Osteoblast (primary cell): Measurements from ENCODE around the gene C2CD3. TPM values are rescaled to one million over a fixed set of nuclear protein-coding genes. Genes with fewer than 3 reads are reported as not detected.

Experiments
- DNase-seq: peaks from one replicate; pipeline ENCODE4 v3.0.0; 2011; ENCODE audit warnings: low spot score, mixed read lengths; ENCODE audit not compliant: insufficient read length; ENCODE audit errors: missing footprints
- H2AFZ ChIP-seq: 2 replicates; pipeline ENCODE4 v1.6.0; 2011; ENCODE audit warnings: mild to moderate bottlenecking, low read length
- H3K27ac ChIP-seq: 2 replicates; pipeline ENCODE4 v1.5.1; 2011; ENCODE audit warnings: mild to moderate bottlenecking, low read depth, low read length, moderate library complexity
- H3K27me3 ChIP-seq: 2 replicates; pipeline ENCODE4 v1.6.0; 2012; ENCODE audit warnings: mild to moderate bottlenecking, control low read depth, inconsistent platforms, low read length, moderate library complexity; ENCODE audit not compliant: insufficient read depth
- H3K36me3 ChIP-seq: 2 replicates; pipeline ENCODE4 v1.5.1; 2011; ENCODE audit warnings: mild to moderate bottlenecking, low read length, control low read depth, moderate library complexity; ENCODE audit not compliant: insufficient read depth
- H3K4me1 ChIP-seq: 2 replicates; pipeline ENCODE4 v1.5.1; 2011; ENCODE audit warnings: mild to moderate bottlenecking, low read length, control low read depth, moderate library complexity; ENCODE audit not compliant: insufficient read depth
- H3K4me2 ChIP-seq: 2 replicates; pipeline ENCODE4 v1.6.0; 2011; ENCODE audit warnings: mild to moderate bottlenecking, low read length; ENCODE audit not compliant: insufficient read depth
- H3K4me3 ChIP-seq: fragments of 200-600 bp; sonication (generic); 3 replicates; pipeline ENCODE4 v1.5.1; 2012; ENCODE audit warnings: mild to moderate bottlenecking, low read length, inconsistent platforms; ENCODE audit not compliant: insufficient read depth
- H3K79me2 ChIP-seq: 2 replicates; pipeline ENCODE4 v1.6.0; 2012; ENCODE audit warnings: mild to moderate bottlenecking, low read length, control low read depth, inconsistent platforms; ENCODE audit not compliant: insufficient read depth
- H3K9me3 ChIP-seq: 2 replicates; pipeline ENCODE4 v1.5.1; 2011; ENCODE audit warnings: low read depth, low read length, control low read depth
- H4K20me1 ChIP-seq: 2 replicates; pipeline ENCODE4 v1.6.0; 2012; ENCODE audit warnings: mild to moderate bottlenecking, low read length, control low read depth; ENCODE audit not compliant: insufficient read depth
- CTCF ChIP-seq: IDR thresholded peaks from 2 replicates; pipeline ENCODE4 v1.5.1; 2011; ENCODE audit warnings: mild to moderate bottlenecking, low read depth, low read length, moderate library complexity; ENCODE audit errors: extremely low read depth
- total RNA-seq: library from RNA; depleted of rRNA; stranded (reverse); fragments of >200 nt; gene quantifications from 2 replicates; pipeline ENCODE4 v1.2.3, GENCODE V29; 2012

C2CD3 gene
- total RNA-seq, 1 donor: 14.1 TPM

DNA sequence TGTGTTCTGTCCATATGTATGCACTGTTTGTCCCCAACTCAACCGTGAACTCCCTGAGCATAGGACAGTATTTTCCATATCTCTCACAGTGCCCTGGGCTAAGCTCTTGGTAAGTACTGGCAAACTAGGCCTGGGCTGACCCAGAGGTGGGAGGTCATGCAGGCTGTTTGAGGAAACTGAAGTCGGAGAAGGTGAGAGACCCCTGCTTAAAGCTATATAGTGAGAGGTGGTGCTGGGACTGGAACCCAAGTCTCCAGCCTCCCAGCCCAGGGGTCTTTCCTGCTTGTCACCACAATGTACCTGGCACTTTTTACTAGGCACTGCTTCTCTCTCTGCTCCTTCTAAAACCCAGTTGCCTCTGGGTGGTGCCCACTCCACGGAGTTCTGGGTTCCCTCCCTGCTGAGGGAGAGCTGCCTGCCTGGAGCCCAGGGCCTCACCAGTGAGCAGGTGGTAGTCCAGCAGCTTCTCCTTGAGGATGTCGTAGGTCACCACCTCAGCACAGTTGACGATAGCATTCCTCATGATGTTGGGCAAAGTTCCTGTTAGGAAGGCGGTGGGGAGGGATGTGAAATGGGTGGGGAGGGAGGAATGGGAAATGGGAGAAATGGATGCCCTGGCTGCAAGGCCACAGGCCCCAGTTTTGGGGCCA is 166.6 kb downstream of the C2CD3 start:
- TF ChIP-seq CTCF: no peak
- Histone ChIP-seq H3K4me3 (no peak overlapping the region), H3K27me3 (no peaks in the 10 kb centered on the region), H4K20me1 (no peaks in the 10 kb centered on the region), H3K9me3 (no peaks in the 10 kb centered on the region), H3K79me2 (no peaks in the 10 kb centered on the region), H2AFZ (no peak overlapping the region), H3K27ac (no peak overlapping the region), H3K36me3 (no peaks in the 10 kb centered on the region), H3K4me1 (no peaks in the 10 kb centered on the region), H3K4me2 (no peak overlapping the region)
- DNase-seq: no peak

DNA sequence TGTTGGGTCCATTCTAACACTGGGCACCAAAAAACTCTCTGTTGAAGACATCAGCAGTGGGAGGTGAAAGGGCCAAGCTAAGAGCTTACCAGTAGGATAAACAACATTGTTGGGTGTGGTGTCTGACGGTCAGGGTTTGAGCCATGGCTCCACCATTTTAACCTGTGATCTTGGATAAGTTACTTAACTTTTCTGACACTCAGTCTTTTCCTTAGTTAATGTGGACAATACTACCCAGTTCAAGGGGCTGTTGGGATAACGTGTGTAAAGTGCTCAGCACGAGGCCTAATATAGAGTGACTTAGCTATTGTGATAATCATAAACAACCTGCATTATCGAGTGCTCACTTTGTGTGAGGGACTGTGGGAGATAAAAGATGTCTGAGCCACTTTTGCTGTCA is 168.0 kb downstream of the C2CD3 start:
- no peaks in the 10 kb centered on the region for H3K4me1 ChIP-seq
- H3K9me3 ChIP-seq: no peaks in the 10 kb centered on the region
- H3K4me3 ChIP-seq: no peak overlapping the region
- H3K36me3 ChIP-seq: no peaks in the 10 kb centered on the region
- H2AFZ ChIP-seq: no peak overlapping the region
- no peak for DNase-seq
- H3K4me2 ChIP-seq: no peak overlapping the region
- TF ChIP-seq CTCF: no peak
- H4K20me1 ChIP-seq: no peaks in the 10 kb centered on the region
- no peaks in the 10 kb centered on the region for H3K27me3 ChIP-seq
- H3K79me2 ChIP-seq: no peaks in the 10 kb centered on the region
- H3K27ac ChIP-seq: no peak overlapping the region

DNA sequence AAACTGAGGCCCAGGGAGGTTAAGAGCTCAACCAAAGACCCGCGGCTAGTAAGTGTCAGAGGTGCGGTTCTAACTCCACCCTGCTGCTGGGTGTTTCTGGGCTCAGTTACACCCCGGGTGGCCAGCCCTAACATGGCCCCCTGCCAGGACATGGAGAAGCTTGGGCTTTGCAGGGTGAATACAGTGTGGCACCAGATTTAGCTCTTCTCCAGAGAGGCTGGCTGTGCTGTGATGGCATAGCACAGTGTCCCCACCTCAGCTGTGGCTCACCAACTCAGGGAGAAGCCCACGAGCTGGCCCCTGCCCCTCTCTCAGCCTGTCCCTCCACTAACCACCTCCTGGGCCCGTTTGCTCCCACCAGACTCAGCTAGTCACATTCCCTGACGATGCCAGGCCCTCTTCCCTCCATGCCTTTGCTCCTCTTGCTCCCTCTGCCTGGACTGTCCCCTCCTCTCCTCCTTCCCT is 168.9 kb downstream of the C2CD3 start:
- Histone ChIP-seq H3K4me2 (no peak overlapping the region), H4K20me1 (no peaks in the 10 kb centered on the region), H3K79me2 (no peaks in the 10 kb centered on the region), H3K9me3 (no peaks in the 10 kb centered on the region), H3K27me3 (no peaks in the 10 kb centered on the region), H3K4me3 (no peak overlapping the region), H3K27ac (no peak overlapping the region), H3K4me1 (no peaks in the 10 kb centered on the region), H3K36me3 (no peaks in the 10 kb centered on the region), H2AFZ (no peak overlapping the region)
- no peak for DNase-seq
- no peak for TF ChIP-seq CTCF

- no peaks in the 10 kb centered on the region for H3K27me3 ChIP-seq
- no peaks in the 10 kb centered on the region for H4K20me1 ChIP-seq
- H3K4me1 ChIP-seq: no peaks in the 10 kb centered on the region
- no peak overlapping the region for H3K27ac ChIP-seq
- H3K79me2 ChIP-seq: no peaks in the 10 kb centered on the region
- no peak for TF ChIP-seq CTCF
- H3K4me2 ChIP-seq: no peak overlapping the region
- H3K9me3 ChIP-seq: no peaks in the 10 kb centered on the region
- no peaks in the 10 kb centered on the region for H3K36me3 ChIP-seq
- H2AFZ ChIP-seq: no peak overlapping the region
- no peak for DNase-seq
- no peak overlapping the region for H3K4me3 ChIP-seq
These were observed 170.3 kb downstream of the C2CD3 start for GRCh38 chr11:74000307-74001133.
